ENCODE results near the gene UBE4B.

GRCh38 chr1:10212476-10212875 lies 179.7 kb downstream of the UBE4B start:
- no peak for TF ChIP-seq EP300 (IDR thresholded peaks at IDR 0.05)
- TF ChIP-seq, protein P1, sequence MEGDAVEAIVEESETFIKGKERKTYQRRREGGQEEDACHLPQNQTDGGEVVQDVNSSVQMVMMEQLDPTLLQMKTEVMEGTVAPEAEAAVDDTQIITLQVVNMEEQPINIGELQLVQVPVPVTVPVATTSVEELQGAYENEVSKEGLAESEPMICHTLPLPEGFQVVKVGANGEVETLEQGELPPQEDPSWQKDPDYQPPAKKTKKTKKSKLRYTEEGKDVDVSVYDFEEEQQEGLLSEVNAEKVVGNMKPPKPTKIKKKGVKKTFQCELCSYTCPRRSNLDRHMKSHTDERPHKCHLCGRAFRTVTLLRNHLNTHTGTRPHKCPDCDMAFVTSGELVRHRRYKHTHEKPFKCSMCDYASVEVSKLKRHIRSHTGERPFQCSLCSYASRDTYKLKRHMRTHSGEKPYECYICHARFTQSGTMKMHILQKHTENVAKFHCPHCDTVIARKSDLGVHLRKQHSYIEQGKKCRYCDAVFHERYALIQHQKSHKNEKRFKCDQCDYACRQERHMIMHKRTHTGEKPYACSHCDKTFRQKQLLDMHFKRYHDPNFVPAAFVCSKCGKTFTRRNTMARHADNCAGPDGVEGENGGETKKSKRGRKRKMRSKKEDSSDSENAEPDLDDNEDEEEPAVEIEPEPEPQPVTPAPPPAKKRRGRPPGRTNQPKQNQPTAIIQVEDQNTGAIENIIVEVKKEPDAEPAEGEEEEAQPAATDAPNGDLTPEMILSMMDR (IDR thresholded peaks at IDR 0.05), result no peak
- no peak for TF ChIP-seq POLR2A (IDR thresholded peaks at IDR 0.05)
